Stimulated activated CD4-positive, alpha-beta T cell treated with anti-CD3 and anti-CD28 coated beads, Interleukin-1b, Interleukin-23, amount 100 ng/mL, for 4 hours (primary cell): ENCODE data around the gene NCCRP1.

Source experiments
- DNase-seq, 2 donors: peaks; one replicate each; pipeline ENCODE4 v3.0.0-alpha.2; 2020; ENCODE audit warnings: low read depth in 2 of 2

Gene NCCRP1

GRCh38 chr19:39179754-39180153, 17.0 kb upstream of the NCCRP1 start:
- DNase-seq: no peak

GRCh38 chr19:39180749-39181148, 16.0 kb upstream of the NCCRP1 start:
- no peak for DNase-seq

- DNase-seq: no peak
These were observed 15.1 kb upstream of the NCCRP1 start for GRCh38 chr19:39181500-39182173.

GRCh38 chr19:39182174-39182505, 14.6 kb upstream of the NCCRP1 start:
- no peak for DNase-seq

- no peak for DNase-seq
These were observed 13.7 kb upstream of the NCCRP1 start for GRCh38 chr19:39183104-39183503.

GRCh38 chr19:39186391-39186790, 10.4 kb upstream of the NCCRP1 start:
- DNase-seq: no peak

GRCh38 chr19:39187552-39187943, 9.2 kb upstream of the NCCRP1 start:
- DNase-seq: no peak

- no peak for DNase-seq
These were observed 7.8 kb upstream of the NCCRP1 start for GRCh38 chr19:39188960-39189359.

GRCh38 chr19:39190768-39191167, 6.0 kb upstream of the NCCRP1 start:
- no peak for DNase-seq

- DNase-seq: no peak
These were observed 3.9 kb upstream of the NCCRP1 start for GRCh38 chr19:39192846-39193245.

GRCh38 chr19:39193803-39194202, 3.0 kb upstream of the NCCRP1 start:
- no peak for DNase-seq

- DNase-seq: no peak
These were observed 1.8 kb upstream of the NCCRP1 start for GRCh38 chr19:39194832-39195542.

- DNase-seq: no peak
These were observed 1.0 kb upstream of the NCCRP1 start for GRCh38 chr19:39195755-39196154.

GRCh38 chr19:39196320-39196719, 444 bp upstream of the NCCRP1 start:
- DNase-seq: no peak

GRCh38 chr19:39197808-39198207, 1.0 kb downstream of the NCCRP1 start:
- DNase-seq: no peak

GRCh38 chr19:39199025-39199424, 2.3 kb downstream of the NCCRP1 start:
- DNase-seq: no peak

GRCh38 chr19:39200066-39200802, 3.5 kb downstream of the NCCRP1 start:
- DNase-seq: no peak

GRCh38 chr19:39200803-39201115, 4.0 kb downstream of the NCCRP1 start:
- DNase-seq: no peak

GRCh38 chr19:39202998-39203355, 6.2 kb downstream of the NCCRP1 start:
- DNase-seq: no peak

- no peak for DNase-seq
These were observed 6.9 kb downstream of the NCCRP1 start, which contains the start of gene SYCN for GRCh38 chr19:39203372-39204341. Gene SYCN, minus strand, starts transcription at chr19:39204263. Its CDS starts 9 bp downstream, at chr19:39204254.

- DNase-seq: no peak
These were observed 8.6 kb downstream of the NCCRP1 start for GRCh38 chr19:39205449-39205764.

- no peak for DNase-seq
These were observed 9.4 kb downstream of the NCCRP1 start for GRCh38 chr19:39206122-39206521.
